ENCODE results near the gene IPPK.
A peak's percentile ranks its signal among the peaks of the same experiment; 100 is the strongest.

Gene IPPK

DNA sequence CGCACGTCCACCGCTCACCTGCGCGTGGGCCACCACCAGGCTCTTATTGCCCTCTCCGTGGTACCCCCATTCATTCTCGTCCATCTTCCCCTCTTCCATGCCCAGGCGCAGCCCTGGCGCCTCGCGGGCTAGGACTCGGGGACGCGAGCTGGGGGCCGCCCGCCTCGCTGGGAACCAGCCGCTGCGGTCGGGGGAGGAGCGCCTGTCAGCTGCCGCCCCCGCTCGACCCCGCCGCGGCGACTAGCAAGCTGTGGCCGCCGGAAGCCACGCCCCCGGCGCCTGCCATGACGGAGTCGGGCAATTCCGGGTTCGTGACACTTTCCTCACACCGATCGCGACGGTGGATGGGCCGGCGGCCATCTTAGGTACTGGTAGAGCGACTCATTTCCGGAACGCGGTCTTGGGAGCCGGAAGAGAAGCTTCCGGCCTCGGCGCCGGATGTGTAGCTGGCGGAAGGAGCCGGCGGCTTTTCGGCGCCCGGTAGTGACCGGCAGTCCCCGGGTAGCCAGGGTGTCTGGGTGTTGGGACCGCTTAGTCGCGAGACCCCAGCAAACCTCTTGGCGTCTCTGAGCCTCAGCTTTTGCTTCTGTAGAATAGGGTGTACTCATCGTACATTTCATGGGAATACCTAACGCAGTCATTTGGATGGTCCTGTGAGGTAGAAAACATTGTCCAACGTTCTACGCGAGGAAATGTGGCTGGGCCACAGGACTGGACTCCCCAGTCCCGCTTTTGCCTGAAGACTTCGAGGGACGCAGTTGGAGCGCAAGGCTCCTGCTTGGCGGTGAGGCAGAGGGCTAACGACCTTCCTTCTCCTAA lies at the start of gene IPPK:
Gene IPPK (minus strand): TSS at position 242 of the 819 bp plus-strand sequence. CDS start 143 bp downstream, at position 99.
- TF ChIP-seq, protein P1, sequence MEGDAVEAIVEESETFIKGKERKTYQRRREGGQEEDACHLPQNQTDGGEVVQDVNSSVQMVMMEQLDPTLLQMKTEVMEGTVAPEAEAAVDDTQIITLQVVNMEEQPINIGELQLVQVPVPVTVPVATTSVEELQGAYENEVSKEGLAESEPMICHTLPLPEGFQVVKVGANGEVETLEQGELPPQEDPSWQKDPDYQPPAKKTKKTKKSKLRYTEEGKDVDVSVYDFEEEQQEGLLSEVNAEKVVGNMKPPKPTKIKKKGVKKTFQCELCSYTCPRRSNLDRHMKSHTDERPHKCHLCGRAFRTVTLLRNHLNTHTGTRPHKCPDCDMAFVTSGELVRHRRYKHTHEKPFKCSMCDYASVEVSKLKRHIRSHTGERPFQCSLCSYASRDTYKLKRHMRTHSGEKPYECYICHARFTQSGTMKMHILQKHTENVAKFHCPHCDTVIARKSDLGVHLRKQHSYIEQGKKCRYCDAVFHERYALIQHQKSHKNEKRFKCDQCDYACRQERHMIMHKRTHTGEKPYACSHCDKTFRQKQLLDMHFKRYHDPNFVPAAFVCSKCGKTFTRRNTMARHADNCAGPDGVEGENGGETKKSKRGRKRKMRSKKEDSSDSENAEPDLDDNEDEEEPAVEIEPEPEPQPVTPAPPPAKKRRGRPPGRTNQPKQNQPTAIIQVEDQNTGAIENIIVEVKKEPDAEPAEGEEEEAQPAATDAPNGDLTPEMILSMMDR (IDR thresholded peaks at IDR 0.05; ENCODE audit: low read depth, low read length): no peak
- DNase-seq (ENCODE audit: low read depth in 2 of 2): peak; percentile 99
- peak within 1 kb of the TSS; percentile 93 to 95 for H3K4me3 ChIP-seq (replicated peaks in 1 of 2; ENCODE audit: low read depth in 2 of 2, low read length in 2 of 2)

GRCh38 chr9:92719028-92719647 lies 49.2 kb upstream of the IPPK start:
- H3K4me3 ChIP-seq (replicated peaks in 1 of 2; ENCODE audit: low read depth in 2 of 2, low read length in 2 of 2): no peak overlapping the region
- TF ChIP-seq, protein P1 (IDR thresholded peaks at IDR 0.05; ENCODE audit: low read depth, low read length): no peak
- no peak for DNase-seq (ENCODE audit: low read depth in 2 of 2)

- no peak for DNase-seq (ENCODE audit: low read depth in 2 of 2)
- H3K4me3 ChIP-seq (replicated peaks in 1 of 2; ENCODE audit: low read depth in 2 of 2, low read length in 2 of 2): no peak overlapping the region
- TF ChIP-seq, protein P1 (IDR thresholded peaks at IDR 0.05; ENCODE audit: low read depth, low read length): no peak
These were observed 48.4 kb upstream of the IPPK start for GRCh38 chr9:92718086-92719001.

DNA sequence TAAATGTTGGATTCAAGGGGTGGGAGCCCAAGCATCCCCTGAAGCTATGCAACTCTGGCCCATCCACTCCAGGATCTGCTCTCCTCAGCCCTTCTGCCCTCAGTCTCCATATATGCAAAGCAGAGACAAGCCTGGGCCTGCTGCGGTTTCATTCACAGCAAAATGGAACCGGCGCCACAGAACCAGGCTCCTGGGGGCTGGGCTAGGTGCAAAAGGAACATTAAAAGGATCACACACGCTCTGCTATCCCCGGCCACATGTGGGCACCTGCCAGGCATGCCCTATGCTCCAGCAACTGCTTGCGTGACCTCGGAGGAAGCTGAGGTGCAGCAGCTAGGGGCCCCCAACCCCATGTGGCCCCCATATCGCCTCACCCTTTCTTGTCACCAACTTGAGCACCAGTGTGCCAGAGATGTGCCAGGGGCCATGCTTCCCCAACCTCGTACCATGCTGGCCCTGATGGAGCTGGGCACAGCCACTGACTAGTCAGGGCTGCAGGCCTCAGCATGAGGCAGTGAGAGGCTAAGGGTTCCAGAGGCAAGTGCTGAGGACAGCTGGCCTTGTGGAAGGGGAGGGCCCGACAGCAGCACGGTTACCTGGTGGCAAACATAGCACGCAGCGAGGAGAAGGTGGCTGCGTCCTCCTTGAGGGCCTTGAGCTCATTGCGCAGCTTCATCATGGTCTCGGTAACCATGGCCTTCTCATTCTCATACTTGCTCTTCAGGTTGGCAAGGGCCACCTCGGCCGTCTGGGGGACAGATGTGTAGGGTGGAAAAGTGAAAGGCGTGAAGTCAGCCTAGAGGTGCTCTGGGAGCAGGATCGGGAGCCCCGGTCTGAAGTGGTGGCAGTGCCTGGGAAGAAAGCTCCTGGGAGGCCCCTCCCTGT lies 47.5 kb upstream of the IPPK start:
- TF ChIP-seq, protein P1 (IDR thresholded peaks at IDR 0.05; ENCODE audit: low read depth, low read length): no peak
- no peak overlapping the region for H3K4me3 ChIP-seq (replicated peaks in 1 of 2; ENCODE audit: low read depth in 2 of 2, low read length in 2 of 2)
- no peak for DNase-seq (ENCODE audit: low read depth in 2 of 2)

DNA sequence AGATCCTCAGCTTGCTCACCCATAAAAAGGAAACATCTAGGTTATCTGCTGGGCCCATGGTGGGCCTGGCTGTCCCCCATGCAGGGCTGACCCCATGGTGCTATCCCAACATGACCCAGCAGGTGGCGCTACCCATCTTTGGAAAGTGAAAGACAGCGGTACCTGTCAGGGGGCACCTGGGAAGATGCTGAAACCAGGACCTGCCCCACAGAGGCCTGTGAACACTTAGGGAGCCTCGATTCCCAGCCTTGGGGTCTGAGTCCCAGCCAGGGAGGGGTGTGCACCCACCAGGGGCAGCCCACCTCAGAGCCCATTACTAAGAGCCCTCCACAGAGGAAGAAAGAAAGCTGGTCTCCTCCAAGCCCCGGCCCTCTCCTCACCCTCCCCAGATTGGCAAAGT lies 46.6 kb upstream of the IPPK start:
- TF ChIP-seq, protein P1 (IDR thresholded peaks at IDR 0.05; ENCODE audit: low read depth, low read length): peak; percentile 92
- peak; percentile 46 to 50 for DNase-seq (ENCODE audit: low read depth in 2 of 2)
- no peak overlapping the region for H3K4me3 ChIP-seq (replicated peaks in 1 of 2; ENCODE audit: low read depth in 2 of 2, low read length in 2 of 2)

Measured in cardiac fibroblast (primary cell).